GM12878 (cell line): ENCODE data around the gene NCAN. TPM values are rescaled to one million over a fixed set of nuclear protein-coding genes. Genes with fewer than 3 reads are reported as not detected.

Experiments used
- ATAC-seq: fragments of 200-7000 bp; cut with Tn5 transposase; 3 replicates; pipeline ENCODE4 v1.9.1; 2020; ENCODE audit warnings: mild to moderate bottlenecking, moderate library complexity
- BruUV-seq: library from RNA; stranded (reverse); fragments of 400-500 nt; replicated peaks from 2 replicates; lab custom pipeline; 2021; lab: Mats Ljungman, UMichigan
- CTCF ChIA-PET: fragments of 300-600 bp; sonication (Branson Sonifier 250); formaldehyde crosslinking; extraction: SDS; loops from one replicate; lab custom pipeline; 2021; ENCODE audit warnings: inconsistent platforms; lab: Yijun Ruan, JAX
- POLR2A ChIA-PET: fragments of 350-600 bp; formaldehyde crosslinking; extraction: SDS; loops from one replicate; lab custom pipeline; 2021; ENCODE audit warnings: inconsistent platforms; lab: Charles Lee
- RAD21 ChIA-PET: fragments of 300-600 bp; sonication (Branson Sonifier 250); formaldehyde crosslinking; loops from one replicate; lab custom pipeline; 2023; ENCODE audit warnings: antibody characterized with exemption; ENCODE audit not compliant: unreplicated experiment; lab: Charles Lee
- SMC1A ChIA-PET: fragments of 300-600 bp; sonication (Branson Sonifier 250); formaldehyde crosslinking; loops from one replicate; lab custom pipeline; 2023; ENCODE audit not compliant: unreplicated experiment, uncharacterized antibody; lab: Charles Lee
- DNase-seq: peaks from one replicate; pipeline ENCODE4 v3.0.0-alpha.2; 2011; ENCODE audit warnings: low read depth, low spot score
- FAIRE-seq: peaks from 3 replicates; lab custom pipeline; 2011; peaks lifted over from hg19 to GRCh38; lab: Jason Lieb, UNC
- H2AFZ ChIP-seq: 2 replicates; pipeline ENCODE4 v1.6.0; 2011; ENCODE audit warnings: low read depth, low read length, control low read depth; ENCODE audit not compliant: control insufficient read depth
- H3K27ac ChIP-seq: 2 replicates; pipeline ENCODE4 v1.5.1; 2011; ENCODE audit warnings: control low read depth; ENCODE audit not compliant: control insufficient read depth, insufficient read depth
- H3K27me3 ChIP-seq, 2 experiments: replicated peaks in 1 of 2; 2 replicates each; pipeline versions ENCODE4 v1.6.0 to v1.6.1; 2011; ENCODE audit warnings: low read length in 1 of 2; ENCODE audit not compliant: control insufficient read depth in 2 of 2, insufficient read depth in 2 of 2
- H3K36me3 ChIP-seq, 2 experiments: 2 replicates each; pipeline ENCODE4 v1.5.1; 2011; ENCODE audit warnings: low read length in 1 of 2; ENCODE audit not compliant: control insufficient read depth in 2 of 2, insufficient read depth in 2 of 2
- H3K4me1 ChIP-seq: 2 replicates; pipeline ENCODE4 v1.6.1; 2011; ENCODE audit warnings: mild to moderate bottlenecking, low read length, moderate library complexity, mixed read lengths; ENCODE audit not compliant: control insufficient read depth, insufficient read depth
- H3K4me2 ChIP-seq: 2 replicates; pipeline ENCODE4 v1.6.0; 2011; ENCODE audit warnings: control low read depth; ENCODE audit not compliant: control insufficient read depth, insufficient read depth
- H3K4me3 ChIP-seq: fragments of 200-600 bp; sonication (generic); 2 replicates; pipeline ENCODE4 v1.5.1; 2016
- H3K79me2 ChIP-seq: 2 replicates; pipeline ENCODE4 v1.6.0; 2011; ENCODE audit warnings: low read length; ENCODE audit not compliant: control insufficient read depth, insufficient read depth
- H3K9ac ChIP-seq: 2 replicates; pipeline ENCODE4 v1.8.0; 2011; ENCODE audit warnings: low read length, control low read depth, mixed read lengths; ENCODE audit not compliant: control insufficient read depth, insufficient read depth
- H3K9me3 ChIP-seq: replicated peaks from 3 replicates; pipeline ENCODE4 v1.5.1; 2011; ENCODE audit warnings: mild to moderate bottlenecking, low read length; ENCODE audit not compliant: control insufficient read depth, insufficient read depth
- H4K20me1 ChIP-seq: 2 replicates; pipeline ENCODE4 v1.6.0; 2011; ENCODE audit not compliant: control insufficient read depth, insufficient read depth
- GATAD2B ChIP-seq: fragments of 450-650 bp; conservative IDR thresholded peaks from 2 replicates; pipeline ENCODE4 v1.6.1; 2017; ENCODE audit warnings: low read depth, mild to moderate bottlenecking, moderate library complexity
- KDM1A ChIP-seq: fragments of 200-600 bp; sonication (generic); IDR thresholded peaks from 2 replicates; pipeline ENCODE4 v1.6.1; 2016; ENCODE audit warnings: borderline replicate concordance
- LARP7 ChIP-seq: fragments of 450-650 bp; IDR thresholded peaks from 2 replicates; pipeline ENCODE4 v1.6.1; 2017; ENCODE audit warnings: mild to moderate bottlenecking
- MTA3 ChIP-seq: IDR thresholded peaks from 2 replicates; pipeline ENCODE4 v1.6.1; 2012; ENCODE audit warnings: low read length, inconsistent platforms, borderline replicate concordance
- NFYB ChIP-seq: IDR thresholded peaks from 2 replicates; pipeline ENCODE4 v1.6.1; 2011; ENCODE audit warnings: low read depth, mild to moderate bottlenecking, low read length, improper control_type of control experiment, moderate library complexity; ENCODE audit not compliant: insufficient read depth
- SUPT20H ChIP-seq: IDR thresholded peaks from 2 replicates; pipeline ENCODE4 v1.6.1; 2011; ENCODE audit warnings: low read depth, mild to moderate bottlenecking, low read length, moderate library complexity, borderline replicate concordance; ENCODE audit not compliant: control insufficient read depth
- ZNF207 ChIP-seq: fragments of 450-650 bp; IDR thresholded peaks from 2 replicates; pipeline ENCODE4 v1.6.1; 2014; ENCODE audit warnings: antibody characterized with exemption, mild to moderate bottlenecking, borderline replicate concordance
- WGBS: methylation state at CpG from one replicate; pipeline ENCODE4 v1.1.6; 2016; ENCODE audit warnings: low lambda C conversion rate; ENCODE audit not compliant: insufficient replicate concordance, insufficient coverage; ENCODE audit errors: missing lambda C conversion rate; 5-methylcytosine and 5-hydroxymethylcytosine counted together
- in situ Hi-C: fragments of 300-500 bp; cut with MboI; formaldehyde crosslinking; loops from 9 replicates; pipeline ENCODE4 v1.14.3; 2018; ENCODE audit warnings: mixed read lengths
- intact Hi-C: fragments of 100-400 bp; cut with micrococcal nuclease; formaldehyde crosslinking; loops from one replicate; pipeline ENCODE4 v1.14.2; 2022; ENCODE audit not compliant: unreplicated experiment
- polyA plus RNA-seq, 11 experiments: library from polyadenylated mRNA; depleted of rRNA in 4 of 11; unstranded in 6 of 11; stranded (reverse) in 5 of 11; fragments of >200 nt; fragmentation: Nextera tagmentation in 4 of 11; fragmentation: Illumina TruSeq in 1 of 11; extraction: Ambion mirVana in 4 of 11; extraction: Trizol in 1 of 11; gene quantifications; 1 replicate in 1 of 11; 2 replicates in 10 of 11; pipeline versions ENCODE4 v1.2.1 to v1.2.3, GENCODE V29; 2011 to 2016; ENCODE audit warnings: inconsistent platforms in 2 of 11, missing spikeins in 2 of 11, low read depth in 1 of 11
- total RNA-seq, 4 experiments: library from RNA; depleted of rRNA in 3 of 4; stranded (reverse); fragments of >200 nt in 3 of 4; fragmentation: Illumina TruSeq in 1 of 4; extraction: Trizol in 1 of 4; gene quantifications; 2 replicates each; pipeline versions ENCODE4 v1.2.1 to v1.2.3, GENCODE V29; 2013 to 2021
- TF ChIP-seq, protein P1 (sequence below): fragments of 450-650 bp; conservative IDR thresholded peaks from 2 replicates; pipeline ENCODE4 v1.6.1; 2017; ENCODE audit warnings: mild to moderate bottlenecking, moderate library complexity

Gene NCAN
- total and polyA plus RNA-seq, 10 of the 15 experiments (the other 5 are each of a cell fraction or from before 2014, with no cell fraction given) = 0.02 to 0.34 (median 0.12) TPM; not detected in 1

DNA sequence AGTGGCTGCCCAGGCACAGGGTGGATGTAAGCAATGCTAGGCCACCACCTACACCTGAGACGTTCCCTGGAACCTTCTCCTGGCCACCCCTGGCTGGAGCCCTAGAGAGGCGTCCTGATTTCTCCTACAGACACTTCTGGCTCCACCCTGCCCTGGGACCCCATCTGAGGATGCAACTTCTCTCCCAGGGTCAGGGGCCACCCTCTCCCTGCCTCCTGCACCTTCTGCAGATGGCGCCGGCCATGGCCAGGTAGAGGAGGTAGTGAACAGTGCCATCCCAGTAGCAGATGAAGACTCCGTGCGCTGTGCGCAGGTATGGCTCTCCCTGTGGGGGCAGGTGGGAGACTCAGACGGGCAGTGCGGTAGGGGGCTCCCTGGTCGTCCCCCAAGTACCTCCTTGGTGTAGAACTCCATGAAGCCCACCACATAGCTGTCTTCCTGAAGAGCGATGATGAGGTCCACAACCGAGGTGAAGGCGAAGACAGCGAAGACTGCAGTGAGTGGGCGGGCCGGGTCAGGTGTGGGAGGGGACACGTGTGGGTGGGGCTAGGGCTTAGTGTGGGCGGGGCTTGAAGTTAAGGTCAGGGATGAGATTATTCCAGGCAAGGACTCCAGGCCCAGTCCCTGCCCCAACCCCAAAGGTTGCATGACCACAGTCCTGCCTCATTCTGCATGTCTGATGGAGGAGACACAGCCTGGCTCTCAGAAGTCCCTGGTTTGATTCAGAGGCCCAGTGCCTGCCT, 58.4 kb downstream of the NCAN start:
- DNase-seq (no peak), ATAC-seq (no peak)
- Histone ChIP-seq H3K36me3 (no peaks in the 10 kb centered on the region; a peak in 1 of 4 replicates), H3K9me3 (no peaks in the 10 kb centered on the region), H3K27ac (no peak overlapping the region), H3K9ac (no peak overlapping the region), H3K4me1 (no peaks in the 10 kb centered on the region), H3K79me2 (no peaks in the 10 kb centered on the region)
- RAD21 ChIA-PET = no interaction called here
- intact Hi-C loops (no loop called here), in situ Hi-C loops (no loop called here)
- no TSS peak for BruUV-seq
- WGBS = 54% methylated on average over 18 of the region's 18 CpGs
- TF ChIP-seq, protein P1, sequence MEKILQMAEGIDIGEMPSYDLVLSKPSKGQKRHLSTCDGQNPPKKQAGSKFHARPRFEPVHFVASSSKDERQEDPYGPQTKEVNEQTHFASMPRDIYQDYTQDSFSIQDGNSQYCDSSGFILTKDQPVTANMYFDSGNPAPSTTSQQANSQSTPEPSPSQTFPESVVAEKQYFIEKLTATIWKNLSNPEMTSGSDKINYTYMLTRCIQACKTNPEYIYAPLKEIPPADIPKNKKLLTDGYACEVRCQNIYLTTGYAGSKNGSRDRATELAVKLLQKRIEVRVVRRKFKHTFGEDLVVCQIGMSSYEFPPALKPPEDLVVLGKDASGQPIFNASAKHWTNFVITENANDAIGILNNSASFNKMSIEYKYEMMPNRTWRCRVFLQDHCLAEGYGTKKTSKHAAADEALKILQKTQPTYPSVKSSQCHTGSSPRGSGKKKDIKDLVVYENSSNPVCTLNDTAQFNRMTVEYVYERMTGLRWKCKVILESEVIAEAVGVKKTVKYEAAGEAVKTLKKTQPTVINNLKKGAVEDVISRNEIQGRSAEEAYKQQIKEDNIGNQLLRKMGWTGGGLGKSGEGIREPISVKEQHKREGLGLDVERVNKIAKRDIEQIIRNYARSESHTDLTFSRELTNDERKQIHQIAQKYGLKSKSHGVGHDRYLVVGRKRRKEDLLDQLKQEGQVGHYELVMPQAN = no peak
- TF ChIP-seq ZNF207 (no peak), MTA3 (no peak), LARP7 (no peak), NFYB (no peak), SUPT20H (no peak), KDM1A (no peak), GATAD2B (no peak)
- TF ChIP-seq, all 136 proteins: peak for 0
- Histone ChIP-seq H4K20me1 (no peaks in the 10 kb centered on the region), H3K4me3 (no peak overlapping the region), H2AFZ (no peak overlapping the region), H3K27me3 (no peaks in the 10 kb centered on the region; a peak in 2 of 4 replicates), H3K4me2 (no peak overlapping the region)
- no peak for FAIRE-seq
- CTCF ChIA-PET = no interaction called here
- SMC1A ChIA-PET = no interaction called here
- POLR2A ChIA-PET = no interaction called here
